OCI-LY3 (cell line): Measurements from ENCODE around the gene SH3RF3.

Experiments
- EZH2phosphoT487 ChIP-seq: fragments of 200-600 bp; shearing (Covaris generic); IDR thresholded peaks from 2 replicates; pipeline ENCODE4 v1.6.1; 2018; ENCODE audit warnings: antibody characterized with exemption, mixed run types, low read depth
- TF ChIP-seq, protein P1 (sequence below): fragments of 200-600, 300-600 bp; sonication (generic); IDR thresholded peaks from 2 replicates; pipeline ENCODE4 v1.5.1; 2014; ENCODE audit warnings: antibody characterized with exemption, low read length, low read depth

DNA sequence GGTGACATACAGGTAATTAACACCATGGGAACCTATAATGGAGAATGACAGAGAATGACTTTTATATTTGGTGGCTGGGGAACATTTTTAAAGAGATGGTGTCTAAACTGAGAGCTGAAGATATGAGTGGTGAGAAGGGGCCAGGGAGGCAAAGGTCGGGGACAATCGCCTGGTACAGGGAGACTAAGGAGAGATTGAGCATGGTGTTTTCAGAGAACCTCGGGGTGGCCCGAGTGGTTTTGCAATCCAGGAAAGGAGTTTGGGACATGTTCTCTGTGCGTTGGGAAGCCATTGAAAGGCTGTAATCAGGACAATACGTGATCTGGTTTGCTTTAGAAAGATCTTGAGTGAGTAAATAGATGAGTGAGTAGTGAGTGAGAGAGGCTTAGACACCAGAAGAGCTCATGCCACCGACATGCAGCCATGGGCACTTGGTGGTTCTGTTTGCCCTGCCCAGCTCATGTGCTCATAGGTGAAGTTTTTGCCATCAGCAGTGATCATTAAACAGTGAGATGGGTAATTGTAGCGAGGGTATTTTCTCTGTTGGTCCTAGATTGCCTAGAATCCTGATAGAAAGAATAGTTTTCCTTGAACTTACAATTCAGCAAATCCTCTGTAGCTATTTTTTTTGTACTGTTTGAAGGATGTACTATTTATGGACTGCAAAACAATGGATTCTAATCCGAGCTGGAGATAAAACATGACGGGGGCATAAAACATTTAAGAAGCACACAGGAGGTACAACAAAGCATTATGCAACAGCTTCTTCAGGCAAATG, 114.7 kb downstream of the SH3RF3 start:
- TF ChIP-seq EZH2phosphoT487 = no peak
- TF ChIP-seq, protein P1, sequence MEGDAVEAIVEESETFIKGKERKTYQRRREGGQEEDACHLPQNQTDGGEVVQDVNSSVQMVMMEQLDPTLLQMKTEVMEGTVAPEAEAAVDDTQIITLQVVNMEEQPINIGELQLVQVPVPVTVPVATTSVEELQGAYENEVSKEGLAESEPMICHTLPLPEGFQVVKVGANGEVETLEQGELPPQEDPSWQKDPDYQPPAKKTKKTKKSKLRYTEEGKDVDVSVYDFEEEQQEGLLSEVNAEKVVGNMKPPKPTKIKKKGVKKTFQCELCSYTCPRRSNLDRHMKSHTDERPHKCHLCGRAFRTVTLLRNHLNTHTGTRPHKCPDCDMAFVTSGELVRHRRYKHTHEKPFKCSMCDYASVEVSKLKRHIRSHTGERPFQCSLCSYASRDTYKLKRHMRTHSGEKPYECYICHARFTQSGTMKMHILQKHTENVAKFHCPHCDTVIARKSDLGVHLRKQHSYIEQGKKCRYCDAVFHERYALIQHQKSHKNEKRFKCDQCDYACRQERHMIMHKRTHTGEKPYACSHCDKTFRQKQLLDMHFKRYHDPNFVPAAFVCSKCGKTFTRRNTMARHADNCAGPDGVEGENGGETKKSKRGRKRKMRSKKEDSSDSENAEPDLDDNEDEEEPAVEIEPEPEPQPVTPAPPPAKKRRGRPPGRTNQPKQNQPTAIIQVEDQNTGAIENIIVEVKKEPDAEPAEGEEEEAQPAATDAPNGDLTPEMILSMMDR = no peak
